Sigmoid colon (tissue), 7 donors: ENCODE measurements around the gene TMEM239. TPM values are rescaled to one million over a fixed set of nuclear protein-coding genes. Genes with fewer than 3 reads are reported as not detected.
"Not testable (repeated sequence)": the region's sequence is repeated elsewhere in the genome, so short reads cannot be mapped to it uniquely, and the experiment has no call there.

Experiments used
- DNase-seq: peaks from one replicate; pipeline ENCODE4 v3.0.0-alpha.2; 2019
- H3K27ac ChIP-seq, 4 donors: fragments of 200-600 bp; sonication (generic); one replicate each; pipeline ENCODE4 v1.5.1; 2016 to 2019; ENCODE audit warnings: mild to moderate bottlenecking in 1 of 4
- H3K27me3 ChIP-seq, 3 donors: fragments of 200-600 bp; sonication (generic); one replicate each; pipeline ENCODE4 v1.5.1; 2019; ENCODE audit warnings: mild to moderate bottlenecking in 1 of 3
- H3K36me3 ChIP-seq, 4 donors: fragments of 200-600 bp; sonication (generic); one replicate each; pipeline ENCODE4 v1.5.1; 2016 to 2019
- H3K4me1 ChIP-seq, 4 donors: fragments of 200-600 bp; sonication (generic); one replicate each; pipeline ENCODE4 v1.5.1; 2017 to 2019
- H3K4me3 ChIP-seq, 4 donors: fragments of 200-600 bp; sonication (generic); one replicate each; pipeline ENCODE4 v1.5.1; 2017 to 2019; ENCODE audit warnings: mild to moderate bottlenecking in 2 of 4, moderate library complexity in 1 of 4
- H3K9me3 ChIP-seq, 4 donors: fragments of 200-600 bp in 3 of 4; sonication (generic) in 3 of 4; one replicate each; pipeline versions ENCODE4 v1.5.1 to v1.6.1; 2013 to 2019
- CTCF ChIP-seq, 4 experiments: fragments of 450-650 bp in 3 of 4; fragments of 200-600 bp in 1 of 4; IDR thresholded peaks; one replicate each; pipeline ENCODE4 v1.5.1; 2016 to 2019; ENCODE audit warnings: antibody characterized with exemption in 4 of 4, mild to moderate bottlenecking in 3 of 4, moderate library complexity in 2 of 4
- EP300 ChIP-seq, 4 donors: sonication (generic); formaldehyde crosslinking; IDR thresholded peaks; one replicate each; pipeline ENCODE4 v1.6.1; 2017; ENCODE audit warnings: antibody characterized with exemption in 4 of 4
- POLR2A ChIP-seq, 2 donors: fragments of 450-650 bp; IDR thresholded peaks; one replicate each; pipeline ENCODE4 v1.6.1; 2016; ENCODE audit warnings: antibody characterized with exemption in 2 of 2, mild to moderate bottlenecking in 2 of 2, moderate library complexity in 2 of 2
- POLR2AphosphoS5 ChIP-seq, 4 donors: sonication (generic); formaldehyde crosslinking; IDR thresholded peaks; one replicate each; pipeline ENCODE4 v1.6.1; 2017; ENCODE audit warnings: antibody characterized with exemption in 4 of 4
- WGBS, 2 donors: extraction: QIAGEN DNeasy Blood & Tissue Kit; methylation state at CpG; one replicate each; pipeline ENCODE4 v1.1.7; 2013; 5-methylcytosine and 5-hydroxymethylcytosine counted together
- intact Hi-C: fragments of 100-400 bp; cut with DNase I; formaldehyde crosslinking; loops from one replicate; pipeline ENCODE4 v1.15.1; 2023
- polyA plus RNA-seq, 3 donors: library from polyadenylated mRNA; stranded (reverse); fragments of 200-250 nt; gene quantifications; one replicate each; pipeline ENCODE4 v1.2.3, GENCODE V29; 2013
- total RNA-seq, 4 donors: library from RNA; depleted of rRNA; stranded (reverse); fragments of >200 nt; gene quantifications; one replicate each; pipeline ENCODE4 v1.1.0, GENCODE V29; 2016
- donor health status: healthy with polysubstance abuse.
- donor health status: Bipolar disorder and iron deficiency.
- donor health status: healthy.

The TMEM239 gene
- total and polyA plus RNA-seq, 7 donors, result 0.28 TPM; not detected in 6

GRCh38 chr20:2826655-2827054, 10.5 kb downstream of the TMEM239 start:
- no peak for TF ChIP-seq CTCF (IDR thresholded peaks at IDR 0.05)
- no peak for TF ChIP-seq POLR2AphosphoS5 (IDR thresholded peaks at IDR 0.05)
- TF ChIP-seq EP300 (IDR thresholded peaks at IDR 0.05), result no peak
- no peak for TF ChIP-seq POLR2A (IDR thresholded peaks at IDR 0.05)
- DNase-seq, result no peak
- Histone ChIP-seq H3K27ac (no peak overlapping the region), H3K36me3 (no peaks in the 10 kb centered on the region), H3K4me3 (no peak overlapping the region), H3K9me3 (no peaks in the 10 kb centered on the region), H3K27me3 (peaks cover 0 to 31% (median under 1%) of the 10 kb centered on the region in 3 donors), H3K4me1 (no peaks in the 10 kb centered on the region)
- 68 to 88% methylated on average over 4 of the region's 4 CpGs for WGBS, 2 donors
- intact Hi-C loops, result no loop called here

GRCh38 chr20:2829376-2829775, 13.2 kb downstream of the TMEM239 start:
- Histone ChIP-seq H3K4me3 (no peak overlapping the region), H3K27me3 (peaks cover 0 to 24% (median 0%) of the 10 kb centered on the region in 3 donors), H3K27ac (no peak overlapping the region), H3K9me3 (no peaks in the 10 kb centered on the region), H3K4me1 (no peaks in the 10 kb centered on the region), H3K36me3 (peaks cover 0 to 1% (median 0%) of the 10 kb centered on the region in 4 donors)
- no peak for TF ChIP-seq CTCF (IDR thresholded peaks at IDR 0.05)
- no peak for TF ChIP-seq POLR2A (IDR thresholded peaks at IDR 0.05)
- no peak for TF ChIP-seq EP300 (IDR thresholded peaks at IDR 0.05)
- no peak for TF ChIP-seq POLR2AphosphoS5 (IDR thresholded peaks at IDR 0.05)
- no peak for DNase-seq
- intact Hi-C loops, result no loop called here
- 66 to 74% methylated on average over 6 of the region's 6 CpGs for WGBS, 2 donors

- H3K9me3 ChIP-seq, H3K4me1 ChIP-seq, intact Hi-C loops, DNase-seq, H3K4me3 ChIP-seq, H3K27ac ChIP-seq: not testable (repeated sequence)
- Histone ChIP-seq H3K36me3 (peaks cover 0 to 15% (median 0%) of the 10 kb centered on the region in 4 donors), H3K27me3 (peaks cover 0 to 19% (median 0%) of the 10 kb centered on the region in 3 donors)
- WGBS, 2 donors, result 76 to 87% methylated on average over 7 of the region's 7 CpGs
Measured at GRCh38 chr20:2831206-2831605, 15.0 kb downstream of the TMEM239 start.

GRCh38 chr20:2833761-2834160, 17.6 kb downstream of the TMEM239 start:
- Histone ChIP-seq H3K27ac (no peak overlapping the region), H3K4me3 (no peak overlapping the region), H3K27me3 (peaks cover 0 to 6% (median 0%) of the 10 kb centered on the region in 3 donors), H3K9me3 (no peaks in the 10 kb centered on the region), H3K36me3 (peaks cover 0 to 24% (median 0%) of the 10 kb centered on the region in 4 donors), H3K4me1 (no peaks in the 10 kb centered on the region)
- intact Hi-C loops, result no loop called here
- no peak for TF ChIP-seq POLR2AphosphoS5 (IDR thresholded peaks at IDR 0.05)
- TF ChIP-seq CTCF (IDR thresholded peaks at IDR 0.05), result no peak
- no peak for TF ChIP-seq POLR2A (IDR thresholded peaks at IDR 0.05)
- no peak for TF ChIP-seq EP300 (IDR thresholded peaks at IDR 0.05)
- 78 to 80% methylated on average over 1 of the region's 1 CpG for WGBS, 2 donors
- DNase-seq, result no peak

GRCh38 chr20:2834401-2835110, 18.4 kb downstream of the TMEM239 start:
- DNase-seq, result no peak
- Histone ChIP-seq H3K27ac (no peak overlapping the region), H3K4me1 (peaks cover 0 to 5% (median under 1%) of the 10 kb centered on the region in 4 donors), H3K27me3 (peaks cover 0 to 6% (median 0%) of the 10 kb centered on the region in 3 donors), H3K9me3 (no peaks in the 10 kb centered on the region), H3K36me3 (peaks cover 0 to 24% (median 0%) of the 10 kb centered on the region in 4 donors), H3K4me3 (no peak overlapping the region)
- TF ChIP-seq CTCF (IDR thresholded peaks at IDR 0.05), result no peak
- no peak for TF ChIP-seq POLR2A (IDR thresholded peaks at IDR 0.05)
- no peak for TF ChIP-seq POLR2AphosphoS5 (IDR thresholded peaks at IDR 0.05)
- no peak for TF ChIP-seq EP300 (IDR thresholded peaks at IDR 0.05)
- intact Hi-C loops, result loop anchor here (5.0 kb wide), 1 partner anchor 362 kb away; the partner anchor contains the start of gene SNRPB
- WGBS, 2 donors, result 93 to 97% methylated on average over 14 of the region's 14 CpGs
